ENCODE results near the gene DCANP1.

Gene DCANP1

DNA sequence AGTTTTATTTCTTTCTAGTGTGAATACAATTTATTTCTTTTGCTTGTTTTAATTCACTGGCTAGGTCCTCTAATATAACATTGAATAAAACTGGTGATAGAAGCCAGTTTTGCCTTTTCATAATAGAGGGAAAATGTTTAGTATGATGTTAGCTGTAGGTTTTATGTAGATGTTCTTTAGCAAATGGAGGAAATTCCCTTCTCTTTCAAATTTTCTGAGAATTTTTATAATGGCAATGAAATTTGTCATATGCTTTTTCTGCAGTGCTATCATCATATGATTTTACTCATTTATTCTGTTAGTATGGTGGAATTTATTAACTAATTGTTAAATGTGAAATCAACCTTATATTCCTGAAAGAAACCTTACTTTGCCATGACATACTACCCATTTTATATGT is 30.1 kb downstream of the DCANP1 start:
- no peak for DNase-seq

GRCh38 chr5:135405082-135405481 is 42.1 kb downstream of the DCANP1 start:
- no peak for DNase-seq

DNA sequence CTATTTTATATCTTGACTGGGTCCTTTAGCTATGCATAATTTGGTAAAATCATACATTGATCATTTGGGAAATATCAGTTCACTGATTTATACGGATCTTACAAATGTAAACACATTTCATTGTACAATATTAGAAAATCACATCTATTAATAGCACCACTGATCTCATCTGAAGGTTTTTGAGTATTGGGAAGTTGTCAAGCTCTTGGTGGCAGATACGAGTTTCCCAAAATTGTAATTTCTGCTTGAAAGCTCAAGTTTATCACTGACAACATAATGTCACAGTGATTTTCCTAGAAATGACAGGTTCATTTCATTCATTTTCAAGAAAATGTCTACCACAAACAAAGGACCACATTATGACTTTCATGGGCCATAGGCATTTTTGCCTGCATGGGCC is 45.1 kb downstream of the DCANP1 start:
- DNase-seq: no peak

DNA sequence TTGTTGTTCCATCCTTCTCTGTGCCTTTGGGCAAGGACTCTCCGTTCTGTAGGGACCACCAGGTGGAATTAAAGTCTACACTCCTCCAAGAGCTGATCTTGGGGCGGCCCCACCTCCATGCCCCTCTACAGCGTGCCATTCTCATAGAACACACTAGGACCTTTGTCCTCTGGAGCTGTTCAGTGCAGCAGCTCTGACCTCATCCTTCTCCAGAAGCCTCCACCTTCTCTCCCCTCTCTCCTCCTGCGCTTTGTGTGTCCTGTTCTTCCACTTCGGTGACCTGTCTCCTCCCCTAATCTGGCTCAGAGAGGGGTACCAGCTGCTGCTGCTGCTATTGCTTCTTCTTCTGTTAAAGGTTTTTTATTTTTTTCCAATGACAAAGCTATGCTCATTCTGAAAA is 46.3 kb downstream of the DCANP1 start:
- DNase-seq: no peak

DNA sequence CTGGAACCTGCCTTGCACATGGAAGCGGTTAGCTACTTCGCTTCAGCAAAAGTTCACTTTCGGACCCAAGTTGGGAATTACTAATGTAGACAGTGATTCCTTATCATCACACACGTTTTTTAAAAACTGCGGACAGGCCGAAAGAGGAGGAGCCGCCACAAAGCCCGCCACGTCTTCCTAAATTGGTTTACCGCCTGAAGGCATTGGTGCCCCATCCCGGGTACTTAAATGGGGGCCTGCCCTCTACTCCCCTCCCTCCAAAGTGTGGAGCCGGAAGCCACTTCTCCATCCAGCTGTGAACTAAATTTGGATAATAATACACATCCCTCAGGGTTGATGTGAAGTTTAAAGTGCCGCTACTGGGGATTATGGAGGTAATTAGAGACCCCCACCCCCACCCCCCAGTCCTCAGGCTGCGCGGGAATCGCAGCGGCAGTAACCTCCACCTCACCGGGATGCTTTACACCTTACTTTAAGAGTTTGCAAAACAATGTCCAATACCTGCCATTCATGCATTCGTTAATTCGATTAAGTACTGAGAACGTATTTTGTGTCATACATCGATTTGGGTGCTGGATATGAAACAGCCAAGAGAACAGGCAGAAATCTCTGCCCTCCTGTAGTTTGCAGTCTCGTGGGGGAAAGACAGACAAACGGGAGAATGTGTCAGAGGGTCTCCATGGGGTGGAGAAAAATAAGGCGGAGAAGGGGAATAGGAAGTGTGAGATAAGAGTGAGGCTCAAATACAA is 47.2 kb downstream of the DCANP1 start:
- no peak for DNase-seq

DNA sequence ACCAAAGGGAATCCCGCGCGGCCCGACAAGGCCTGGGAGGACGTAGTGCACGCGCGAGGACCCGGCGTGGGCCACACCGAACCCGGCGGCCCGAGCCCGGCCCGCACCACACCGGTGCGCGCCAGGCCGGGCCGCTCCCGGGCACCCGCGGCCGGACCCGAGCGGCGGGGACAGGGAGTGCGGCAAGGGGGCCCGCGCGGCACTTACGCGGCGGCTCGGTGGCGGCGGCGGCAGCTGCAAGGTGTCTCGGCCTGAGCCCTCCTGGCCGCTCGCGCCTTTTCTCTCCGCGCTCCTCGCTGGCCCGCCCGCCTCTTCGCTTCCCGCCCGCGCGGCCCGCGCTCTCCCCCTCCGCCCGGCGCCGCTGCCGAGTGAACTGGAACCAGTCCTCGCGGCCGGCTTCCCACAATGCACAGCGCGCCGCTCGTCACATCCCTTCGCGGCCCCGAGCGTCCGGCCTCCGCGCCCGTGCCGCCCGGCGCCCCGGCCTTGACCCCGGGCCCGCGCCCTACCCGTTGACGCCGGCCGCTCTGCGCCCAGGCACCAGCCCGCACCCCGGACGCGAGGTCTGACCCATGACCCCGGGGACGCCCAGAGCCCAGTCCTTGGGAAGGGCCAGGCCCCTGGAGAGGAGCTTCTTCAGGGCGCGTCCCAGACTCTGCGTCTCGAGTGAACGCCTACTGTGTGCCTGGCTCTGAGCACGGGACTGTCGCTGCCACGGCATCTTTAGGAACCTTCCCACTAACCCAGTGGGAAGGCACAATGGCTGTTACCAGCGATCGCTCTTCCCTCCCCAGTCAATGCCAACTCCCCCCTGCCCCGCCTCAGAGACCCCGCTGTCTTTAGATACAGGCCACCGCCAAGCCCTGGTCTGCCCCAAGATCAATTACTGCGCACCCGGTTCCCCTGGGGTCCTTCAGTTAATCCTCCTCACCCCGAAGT is 48.0 kb downstream of the DCANP1 start, which contains the start of gene MACROH2A1:
Gene MACROH2A1, minus strand, starts transcription at position 377 of the 939 bp plus-strand sequence. CDS start 10,138 bp downstream, outside the sequence.
- DNase-seq: peak; percentile 64 to 85

DNA sequence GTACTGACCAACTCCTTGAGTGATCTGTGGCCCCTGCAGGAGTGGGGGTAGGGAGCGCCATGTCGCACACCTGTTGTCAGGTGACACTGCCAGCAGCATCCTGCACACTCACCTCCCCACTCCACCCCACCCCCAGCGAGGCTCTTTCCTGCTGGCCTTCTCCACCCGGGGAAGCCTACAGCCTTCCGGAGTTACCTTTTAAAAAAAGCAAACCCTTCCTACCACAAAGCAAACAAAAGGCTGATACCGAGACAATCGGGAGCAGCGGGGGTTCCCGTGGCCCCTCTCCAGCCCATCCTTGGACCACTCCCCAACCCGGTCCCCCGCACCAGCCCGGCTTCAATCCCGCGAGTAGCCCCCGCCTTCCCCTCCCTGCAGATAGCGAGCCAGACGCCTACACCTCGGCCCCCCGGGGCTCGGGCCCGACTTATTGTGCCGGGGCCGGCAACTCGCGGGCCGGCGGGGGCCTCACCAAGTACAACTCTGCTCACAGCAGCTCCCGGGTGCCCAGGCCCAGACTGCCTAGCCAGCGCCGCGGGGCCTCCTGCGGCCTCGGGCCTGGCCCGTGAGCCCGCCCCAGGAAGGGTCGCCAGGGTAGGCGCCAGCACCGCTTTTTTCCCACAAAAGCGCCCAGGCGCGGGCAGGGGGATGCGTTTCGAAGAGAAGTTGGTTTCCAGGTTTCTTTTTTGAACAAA is 48.8 kb downstream of the DCANP1 start:
- peak; percentile 0 to 16 for DNase-seq

DNA sequence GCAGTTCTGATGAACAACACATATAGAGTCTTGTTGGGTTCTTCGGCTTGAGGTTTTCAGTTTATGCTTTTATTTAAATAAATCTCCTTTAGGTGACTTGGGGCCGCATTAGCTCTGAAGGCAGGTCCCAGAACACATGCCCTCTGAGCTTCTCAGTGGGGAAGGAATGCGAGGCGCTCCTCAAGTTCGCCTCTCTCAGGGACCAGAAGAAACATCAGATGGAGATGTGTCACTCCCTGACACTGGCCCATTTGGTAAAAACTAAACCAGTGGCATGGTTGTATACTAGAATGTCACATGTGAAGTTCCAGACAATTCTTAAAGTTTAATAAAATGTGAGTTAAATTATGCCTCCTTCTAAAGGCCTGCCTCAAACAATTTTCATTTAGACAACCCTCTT is 50.1 kb downstream of the DCANP1 start:
- DNase-seq: no peak

- DNase-seq: no peak
Observed at GRCh38 chr5:135396459-135397055, 50.6 kb downstream of the DCANP1 start.

- DNase-seq: no peak
Observed at GRCh38 chr5:135395866-135396265, 51.3 kb downstream of the DCANP1 start.

DNA sequence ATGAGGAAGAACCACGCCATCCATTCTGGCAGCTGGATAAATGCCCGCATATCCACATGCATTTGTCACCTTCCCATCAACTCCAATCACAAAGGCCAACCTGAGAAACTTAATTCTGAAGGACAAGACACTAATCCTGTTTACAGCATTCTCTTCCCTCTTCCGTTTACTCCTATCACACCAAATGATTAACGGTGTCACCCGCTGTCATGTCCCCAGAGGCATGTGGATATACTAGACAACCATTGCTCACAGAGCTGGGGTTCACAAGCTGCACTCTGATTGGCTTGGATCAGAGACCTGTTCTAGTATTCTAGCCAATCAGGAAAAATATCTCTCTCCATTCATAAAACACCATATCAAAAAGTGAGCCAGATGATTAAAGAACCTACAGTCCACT is 51.7 kb downstream of the DCANP1 start:
- no peak for DNase-seq

Data from SHP77 (cell line).